Loucy (cell line): ENCODE data around the gene C13orf46.

Source experiments
- H2AFZ ChIP-seq: fragments of 200-600 bp; sonication (generic); 2 replicates; pipeline ENCODE4 v1.6.0; 2016; ENCODE audit warnings: antibody characterized with exemption, mild to moderate bottlenecking, low read length, moderate library complexity
- H3F3A ChIP-seq: fragments of 200-600 bp; 2 replicates; pipeline ENCODE4 v1.6.0; 2016; ENCODE audit warnings: antibody characterized with exemption, low read depth, mild to moderate bottlenecking
- H3K27me3 ChIP-seq: fragments of 200-600 bp; sonication (generic); 2 replicates; pipeline ENCODE4 v1.6.1; 2014; ENCODE audit warnings: low read length, mild to moderate bottlenecking; ENCODE audit not compliant: insufficient read depth, poor library complexity, severe bottlenecking
- H3K36me3 ChIP-seq: fragments of 200-600 bp; sonication (generic); 2 replicates; pipeline ENCODE4 v1.6.1; 2016; ENCODE audit warnings: low read length; ENCODE audit not compliant: insufficient read depth
- H3K4me1 ChIP-seq: fragments of 200-600 bp; sonication (generic); 2 replicates; pipeline ENCODE4 v1.5.1; 2014; ENCODE audit warnings: low read length, mild to moderate bottlenecking; ENCODE audit not compliant: insufficient read depth, poor library complexity, severe bottlenecking
- H3K4me2 ChIP-seq: fragments of 200-600 bp; sonication (generic); 2 replicates; pipeline ENCODE4 v1.6.0; 2014; ENCODE audit warnings: antibody characterized with exemption, low read length, low read depth, mild to moderate bottlenecking; ENCODE audit not compliant: poor library complexity, severe bottlenecking
- H3K4me3 ChIP-seq: fragments of 200-600 bp; sonication (generic); 2 replicates; pipeline ENCODE4 v1.5.1; 2014; ENCODE audit warnings: low read length, mild to moderate bottlenecking, mixed read lengths; ENCODE audit not compliant: poor library complexity, severe bottlenecking
- H3K79me2 ChIP-seq: fragments of 200-600 bp; sonication (generic); 2 replicates; pipeline ENCODE4 v1.6.1; 2014; ENCODE audit warnings: low read length; ENCODE audit not compliant: insufficient read depth
- H3K9ac ChIP-seq: fragments of 200-600 bp; sonication (generic); 2 replicates; pipeline ENCODE4 v1.6.0; 2014; ENCODE audit warnings: mild to moderate bottlenecking, low read depth, low read length, moderate library complexity; ENCODE audit not compliant: poor library complexity, severe bottlenecking
- H3K9me2 ChIP-seq: fragments of 200-600 bp; sonication (generic); replicated peaks from 2 replicates; pipeline ENCODE4 v1.6.1; 2016; ENCODE audit warnings: low read depth, low read length, mixed read lengths
- H3K9me3 ChIP-seq: fragments of 200-600 bp; sonication (generic); 2 replicates; pipeline ENCODE4 v1.6.1; 2014; ENCODE audit warnings: mild to moderate bottlenecking, antibody characterized with exemption, low read length, low read depth; ENCODE audit not compliant: insufficient read depth
- H4K20me1 ChIP-seq: fragments of 200-600 bp; sonication (generic); 2 replicates; pipeline ENCODE4 v1.6.0; 2014; ENCODE audit warnings: antibody characterized with exemption, low read length, mild to moderate bottlenecking; ENCODE audit not compliant: insufficient read depth, poor library complexity, severe bottlenecking
- EZH2phosphoT487 ChIP-seq: fragments of 200-600 bp; IDR thresholded peaks from 2 replicates; pipeline ENCODE4 v1.6.1; 2018; ENCODE audit warnings: antibody characterized with exemption, mild to moderate bottlenecking, moderate library complexity, borderline replicate concordance
- TF ChIP-seq, protein P1 (sequence below): fragments of 200-600 bp; sonication (generic); conservative IDR thresholded peaks from 2 replicates; pipeline ENCODE4 v1.5.1; 2014; ENCODE audit warnings: mild to moderate bottlenecking, antibody characterized with exemption, low read length

C13orf46 gene

DNA sequence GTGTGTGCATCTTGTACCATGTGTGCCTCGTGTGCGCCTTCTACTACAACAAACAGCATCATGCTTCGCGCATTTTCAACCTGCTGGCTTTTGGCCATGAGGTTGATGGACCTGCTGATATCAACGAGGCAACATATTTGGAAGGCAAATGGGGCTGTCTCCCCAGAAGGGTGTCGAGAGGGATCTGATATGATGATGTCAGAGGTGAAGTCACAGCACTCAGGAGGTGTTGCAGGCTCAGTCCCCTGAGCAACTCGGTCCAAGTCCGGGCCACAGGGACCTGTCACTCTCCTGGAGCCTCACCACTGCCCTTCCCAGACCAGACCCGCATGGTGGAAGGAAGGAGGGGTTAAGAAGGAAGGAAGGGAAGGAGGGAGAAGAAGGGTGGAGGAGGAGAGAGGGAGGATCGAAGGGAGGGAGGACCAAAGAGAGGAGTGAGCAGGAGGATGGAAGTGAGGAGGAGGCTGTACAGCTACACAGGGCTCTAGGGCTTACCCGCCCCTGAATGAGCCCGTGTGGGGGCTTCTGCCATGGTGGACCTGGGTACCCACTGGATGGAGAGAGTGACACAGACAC lies 6.7 kb upstream of the C13orf46 start:
- no peaks in the 10 kb centered on the region for H3K9me3 ChIP-seq
- peaks cover 22% of the 10 kb centered on the region; the same call in 1 of the 2 replicates for H3K36me3 ChIP-seq
- H3K4me2 ChIP-seq: no peak overlapping the region
- H4K20me1 ChIP-seq: no peaks in the 10 kb centered on the region
- no peaks in the 10 kb centered on the region for H3K27me3 ChIP-seq
- no peaks in the 10 kb centered on the region for H3K79me2 ChIP-seq
- no peak overlapping the region for H3K4me3 ChIP-seq
- no peaks in the 10 kb centered on the region for H3F3A ChIP-seq
- TF ChIP-seq EZH2phosphoT487: no peak
- TF ChIP-seq, protein P1, sequence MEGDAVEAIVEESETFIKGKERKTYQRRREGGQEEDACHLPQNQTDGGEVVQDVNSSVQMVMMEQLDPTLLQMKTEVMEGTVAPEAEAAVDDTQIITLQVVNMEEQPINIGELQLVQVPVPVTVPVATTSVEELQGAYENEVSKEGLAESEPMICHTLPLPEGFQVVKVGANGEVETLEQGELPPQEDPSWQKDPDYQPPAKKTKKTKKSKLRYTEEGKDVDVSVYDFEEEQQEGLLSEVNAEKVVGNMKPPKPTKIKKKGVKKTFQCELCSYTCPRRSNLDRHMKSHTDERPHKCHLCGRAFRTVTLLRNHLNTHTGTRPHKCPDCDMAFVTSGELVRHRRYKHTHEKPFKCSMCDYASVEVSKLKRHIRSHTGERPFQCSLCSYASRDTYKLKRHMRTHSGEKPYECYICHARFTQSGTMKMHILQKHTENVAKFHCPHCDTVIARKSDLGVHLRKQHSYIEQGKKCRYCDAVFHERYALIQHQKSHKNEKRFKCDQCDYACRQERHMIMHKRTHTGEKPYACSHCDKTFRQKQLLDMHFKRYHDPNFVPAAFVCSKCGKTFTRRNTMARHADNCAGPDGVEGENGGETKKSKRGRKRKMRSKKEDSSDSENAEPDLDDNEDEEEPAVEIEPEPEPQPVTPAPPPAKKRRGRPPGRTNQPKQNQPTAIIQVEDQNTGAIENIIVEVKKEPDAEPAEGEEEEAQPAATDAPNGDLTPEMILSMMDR: no peak
- H3K9ac ChIP-seq: no peak overlapping the region
- no peaks in the 10 kb centered on the region for H3K4me1 ChIP-seq
- H3K9me2 ChIP-seq: no peaks in the 10 kb centered on the region
- no peak overlapping the region for H2AFZ ChIP-seq

DNA sequence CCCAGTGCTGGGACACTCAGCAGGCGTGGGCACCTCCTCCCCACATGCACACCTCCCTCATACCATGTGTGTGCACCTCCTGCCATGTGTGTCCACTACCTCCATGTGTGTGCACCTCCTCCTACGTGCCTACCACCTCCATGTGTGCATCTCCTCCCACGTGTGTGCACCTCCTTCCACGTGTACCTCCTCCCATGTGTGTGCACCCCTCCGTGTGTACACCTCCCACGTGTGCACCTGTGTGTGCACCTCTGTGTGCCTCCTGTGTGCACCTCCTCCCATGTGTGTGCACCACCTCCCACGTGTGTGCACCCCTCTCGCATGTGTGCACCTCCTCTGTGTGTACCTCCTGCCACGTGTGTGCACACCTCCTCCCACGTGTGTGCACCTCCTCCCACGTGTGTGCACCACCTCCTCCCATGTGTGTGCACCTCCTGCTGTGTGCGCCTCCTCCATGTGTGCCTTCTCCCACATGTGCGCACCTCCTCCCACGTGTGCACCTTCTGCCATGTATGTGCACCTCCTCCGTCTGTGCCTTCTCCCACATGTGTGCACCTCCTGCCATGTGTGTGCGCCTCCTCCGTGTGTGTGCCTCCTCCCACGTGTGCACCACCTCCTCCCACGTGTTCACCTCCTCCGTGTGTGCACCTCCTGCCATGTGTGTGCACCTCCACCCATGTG lies 6.1 kb upstream of the C13orf46 start:
- Histone ChIP-seq H3K79me2 (no peaks in the 10 kb centered on the region), H3K9ac (no peak overlapping the region), H3K4me1 (no peaks in the 10 kb centered on the region), H3K9me2 (no peaks in the 10 kb centered on the region), H3K27me3 (no peaks in the 10 kb centered on the region), H3K4me3 (no peak overlapping the region), H3K4me2 (no peak overlapping the region), H3K9me3 (no peaks in the 10 kb centered on the region), H3F3A (no peaks in the 10 kb centered on the region), H3K36me3 (peaks cover 24% of the 10 kb centered on the region; the same call in 1 of the 2 replicates), H2AFZ (no peak overlapping the region), H4K20me1 (no peaks in the 10 kb centered on the region)
- TF ChIP-seq, protein P1: no peak
- TF ChIP-seq EZH2phosphoT487: no peak

DNA sequence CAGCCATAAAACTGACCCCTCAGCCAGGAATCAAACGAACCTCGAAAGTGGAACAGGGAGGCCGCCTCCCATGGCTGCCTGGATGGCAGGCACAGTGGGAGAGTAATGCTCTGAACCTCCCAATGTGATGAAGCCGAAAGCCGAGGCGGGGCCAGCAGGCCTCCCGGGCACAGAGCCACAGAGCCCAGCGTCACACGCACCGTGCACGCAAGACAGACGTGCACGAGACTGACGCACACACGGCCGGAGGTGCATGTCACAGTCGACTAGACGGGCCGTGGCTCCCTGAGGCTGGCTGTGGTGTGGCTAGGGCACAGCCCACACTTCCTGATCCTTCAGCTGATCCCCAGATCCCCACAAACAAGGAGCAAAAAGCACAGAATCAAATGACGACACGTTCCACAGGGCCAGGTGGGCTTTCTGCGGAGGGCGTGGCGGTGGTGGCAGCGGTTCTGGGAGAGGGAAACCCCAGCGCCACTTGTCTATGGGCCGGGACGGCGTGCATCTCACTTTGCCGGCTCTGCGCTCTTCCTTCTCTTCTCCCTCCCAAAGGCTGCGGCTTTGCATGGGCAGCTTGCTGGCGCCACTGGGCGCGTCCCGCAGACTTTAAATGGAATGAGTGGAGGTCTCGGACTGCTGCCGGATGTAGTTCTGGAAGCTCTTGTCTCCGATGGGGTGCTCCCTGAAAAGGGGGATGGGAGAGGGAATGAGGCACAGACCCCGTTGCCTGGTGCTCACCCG lies 5.0 kb upstream of the C13orf46 start:
- Histone ChIP-seq H3K79me2 (no peaks in the 10 kb centered on the region), H3F3A (no peaks in the 10 kb centered on the region), H4K20me1 (no peaks in the 10 kb centered on the region), H3K27me3 (no peaks in the 10 kb centered on the region), H3K36me3 (peaks cover 25% of the 10 kb centered on the region; the same call in 1 of the 2 replicates), H3K9me2 (no peaks in the 10 kb centered on the region), H3K4me3 (no peak overlapping the region), H3K9ac (no peak overlapping the region), H3K4me2 (no peak overlapping the region), H3K9me3 (no peaks in the 10 kb centered on the region), H3K4me1 (no peaks in the 10 kb centered on the region), H2AFZ (no peak overlapping the region)
- TF ChIP-seq, protein P1: no peak
- no peak for TF ChIP-seq EZH2phosphoT487
